Measurements from ENCODE around the gene ADAM15.

DNA sequence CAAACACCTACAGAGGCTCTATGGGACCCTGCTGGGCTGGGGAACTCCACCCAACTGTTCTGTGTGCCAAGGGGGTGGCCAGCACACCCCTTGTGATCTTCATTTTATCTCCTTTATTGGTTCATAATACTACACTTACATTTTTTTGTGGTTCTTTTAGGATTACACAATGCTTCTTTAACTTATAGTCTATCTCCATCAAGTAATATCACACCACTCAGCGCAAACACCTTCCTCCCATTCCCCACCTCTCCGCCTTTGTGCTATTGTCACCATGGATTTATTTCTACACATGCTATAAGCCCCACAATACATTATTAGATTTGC, 43.5 kb downstream of the ADAM15 start:
- no peak for TF ChIP-seq L3MBTL2 (conservative IDR thresholded peaks at IDR 0.05)
- TF ChIP-seq, protein P1, sequence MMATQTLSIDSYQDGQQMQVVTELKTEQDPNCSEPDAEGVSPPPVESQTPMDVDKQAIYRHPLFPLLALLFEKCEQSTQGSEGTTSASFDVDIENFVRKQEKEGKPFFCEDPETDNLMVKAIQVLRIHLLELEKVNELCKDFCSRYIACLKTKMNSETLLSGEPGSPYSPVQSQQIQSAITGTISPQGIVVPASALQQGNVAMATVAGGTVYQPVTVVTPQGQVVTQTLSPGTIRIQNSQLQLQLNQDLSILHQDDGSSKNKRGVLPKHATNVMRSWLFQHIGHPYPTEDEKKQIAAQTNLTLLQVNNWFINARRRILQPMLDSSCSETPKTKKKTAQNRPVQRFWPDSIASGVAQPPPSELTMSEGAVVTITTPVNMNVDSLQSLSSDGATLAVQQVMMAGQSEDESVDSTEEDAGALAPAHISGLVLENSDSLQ (IDR thresholded peaks at IDR 0.05) = no peak
- no peak for TF ChIP-seq FOXA1 (IDR thresholded peaks at IDR 0.05)
- no peak for TF ChIP-seq BHLHE40 (IDR thresholded peaks at IDR 0.05; ENCODE audit: borderline replicate concordance)
- TF ChIP-seq ARNT (IDR thresholded peaks at IDR 0.05) = no peak
- no peak for TF ChIP-seq FOXK2 (IDR thresholded peaks at IDR 0.05)
- no peak for TF ChIP-seq SP1 (IDR thresholded peaks at IDR 0.05)
- TF ChIP-seq HDGF (IDR thresholded peaks at IDR 0.05; ENCODE audit: borderline replicate concordance) = no peak
- no peak for TF ChIP-seq ELF4 (IDR thresholded peaks at IDR 0.05)
- no peak for TF ChIP-seq SUZ12 (IDR thresholded peaks at IDR 0.05)
- TF ChIP-seq ZNF384 (IDR thresholded peaks at IDR 0.05) = no peak
- TF ChIP-seq CTBP1 (IDR thresholded peaks at IDR 0.05; ENCODE audit: borderline replicate concordance) = no peak
- no peak for TF ChIP-seq FOXM1 (IDR thresholded peaks at IDR 0.05; ENCODE audit: borderline replicate concordance)
- TF ChIP-seq LEF1 (IDR thresholded peaks at IDR 0.05; ENCODE audit: borderline replicate concordance) = no peak

Data from HEK293T (cell line).